ENCODE results near the gene RNF115.

RNF115 gene

DNA sequence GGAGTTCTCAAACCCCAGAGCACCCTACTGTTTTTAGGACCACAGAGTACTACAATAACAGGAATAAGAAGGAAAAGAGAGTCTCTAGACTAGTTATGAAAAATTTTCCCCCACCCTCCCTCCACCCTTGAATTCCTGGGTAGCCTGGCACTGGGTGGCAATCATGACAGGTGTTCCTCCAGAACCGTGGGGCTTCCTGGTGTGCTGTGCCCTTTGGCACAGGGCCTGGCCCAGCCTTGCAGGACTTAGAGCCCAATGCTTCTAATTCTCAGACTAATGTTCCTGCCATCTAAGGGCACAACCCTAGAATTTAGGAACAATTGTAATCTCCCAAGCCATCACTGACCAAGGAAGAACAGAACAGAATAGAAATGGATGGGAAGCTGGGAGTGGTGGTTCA, 106.1 kb downstream of the RNF115 start:
- H3K4me3 ChIP-seq (ENCODE audit: low read length, poor library complexity, severe bottlenecking) = no peak overlapping the region
- H3K9me3 ChIP-seq (ENCODE audit: insufficient read depth, low read depth, low read length) = no peaks in the 10 kb centered on the region
- H3K4me1 ChIP-seq (ENCODE audit: insufficient read depth, low read length, poor library complexity, severe bottlenecking) = no peaks in the 10 kb centered on the region
- H3F3A ChIP-seq (ENCODE audit: low read depth) = no peaks in the 10 kb centered on the region
- no peak for TF ChIP-seq EZH2phosphoT487 (IDR thresholded peaks at IDR 0.05; ENCODE audit: borderline replicate concordance)
- TF ChIP-seq, protein P1, sequence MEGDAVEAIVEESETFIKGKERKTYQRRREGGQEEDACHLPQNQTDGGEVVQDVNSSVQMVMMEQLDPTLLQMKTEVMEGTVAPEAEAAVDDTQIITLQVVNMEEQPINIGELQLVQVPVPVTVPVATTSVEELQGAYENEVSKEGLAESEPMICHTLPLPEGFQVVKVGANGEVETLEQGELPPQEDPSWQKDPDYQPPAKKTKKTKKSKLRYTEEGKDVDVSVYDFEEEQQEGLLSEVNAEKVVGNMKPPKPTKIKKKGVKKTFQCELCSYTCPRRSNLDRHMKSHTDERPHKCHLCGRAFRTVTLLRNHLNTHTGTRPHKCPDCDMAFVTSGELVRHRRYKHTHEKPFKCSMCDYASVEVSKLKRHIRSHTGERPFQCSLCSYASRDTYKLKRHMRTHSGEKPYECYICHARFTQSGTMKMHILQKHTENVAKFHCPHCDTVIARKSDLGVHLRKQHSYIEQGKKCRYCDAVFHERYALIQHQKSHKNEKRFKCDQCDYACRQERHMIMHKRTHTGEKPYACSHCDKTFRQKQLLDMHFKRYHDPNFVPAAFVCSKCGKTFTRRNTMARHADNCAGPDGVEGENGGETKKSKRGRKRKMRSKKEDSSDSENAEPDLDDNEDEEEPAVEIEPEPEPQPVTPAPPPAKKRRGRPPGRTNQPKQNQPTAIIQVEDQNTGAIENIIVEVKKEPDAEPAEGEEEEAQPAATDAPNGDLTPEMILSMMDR (conservative IDR thresholded peaks at IDR 0.05; ENCODE audit: low read length) = no peak
- no peaks in the 10 kb centered on the region for H3K79me2 ChIP-seq (ENCODE audit: insufficient read depth, low read length)
- H4K20me1 ChIP-seq (ENCODE audit: insufficient read depth, low read length, poor library complexity, severe bottlenecking) = no peaks in the 10 kb centered on the region
- H3K9me2 ChIP-seq (replicated peaks; ENCODE audit: low read depth, low read length) = no peaks in the 10 kb centered on the region
- no peak overlapping the region for H3K9ac ChIP-seq (ENCODE audit: low read depth, low read length, poor library complexity, severe bottlenecking)
- no peak overlapping the region for H3K4me2 ChIP-seq (ENCODE audit: low read depth, low read length, poor library complexity, severe bottlenecking)
- H2AFZ ChIP-seq (ENCODE audit: low read length) = no peak overlapping the region
- no peaks in the 10 kb centered on the region for H3K27me3 ChIP-seq (ENCODE audit: insufficient read depth, low read length, poor library complexity, severe bottlenecking)
- H3K36me3 ChIP-seq (ENCODE audit: insufficient read depth, low read length) = no peaks in the 10 kb centered on the region

DNA sequence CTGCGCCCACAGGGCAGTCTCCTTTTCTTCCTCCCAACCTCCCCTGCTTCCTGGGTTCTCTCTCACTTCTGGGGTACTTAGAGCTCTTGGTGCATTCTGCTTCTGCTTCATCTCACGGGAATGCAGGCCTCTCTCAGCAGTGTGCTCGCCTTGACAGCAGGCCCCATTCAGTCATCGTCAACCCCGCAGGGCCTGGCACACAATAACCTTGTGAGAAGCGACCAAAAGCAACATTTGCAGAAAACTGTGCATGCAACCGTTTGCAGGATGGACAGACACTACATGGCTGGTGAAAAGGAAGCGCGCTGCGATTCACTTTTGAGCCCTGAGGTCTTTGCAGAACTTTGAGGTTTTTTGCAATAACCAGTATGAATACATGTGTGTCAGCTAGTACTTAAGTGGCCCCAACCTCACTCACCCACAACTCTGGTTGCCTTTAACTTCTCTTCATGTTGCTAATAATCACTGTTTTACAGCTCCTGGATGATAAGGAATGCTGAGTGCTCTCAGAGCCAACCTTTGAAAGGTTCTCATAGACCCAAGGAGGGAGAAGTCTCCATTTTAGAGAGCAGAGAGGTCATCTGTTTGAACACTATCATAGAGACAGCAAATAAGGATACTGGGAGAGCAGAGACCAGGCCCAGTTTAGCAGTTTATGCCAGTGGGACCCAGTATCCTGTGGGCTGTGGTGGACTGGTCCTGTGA, 107.1 kb downstream of the RNF115 start:
- no peaks in the 10 kb centered on the region for H3K9me2 ChIP-seq (replicated peaks; ENCODE audit: low read depth, low read length)
- no peaks in the 10 kb centered on the region for H4K20me1 ChIP-seq (ENCODE audit: insufficient read depth, low read length, poor library complexity, severe bottlenecking)
- H3K4me3 ChIP-seq (ENCODE audit: low read length, poor library complexity, severe bottlenecking) = no peak overlapping the region
- H3K9me3 ChIP-seq (ENCODE audit: insufficient read depth, low read depth, low read length) = no peaks in the 10 kb centered on the region
- no peaks in the 10 kb centered on the region for H3K79me2 ChIP-seq (ENCODE audit: insufficient read depth, low read length)
- no peak overlapping the region for H3K4me2 ChIP-seq (ENCODE audit: low read depth, low read length, poor library complexity, severe bottlenecking)
- H3K9ac ChIP-seq (ENCODE audit: low read depth, low read length, poor library complexity, severe bottlenecking) = no peak overlapping the region
- H2AFZ ChIP-seq (ENCODE audit: low read length) = no peak overlapping the region
- no peak for TF ChIP-seq EZH2phosphoT487 (IDR thresholded peaks at IDR 0.05; ENCODE audit: borderline replicate concordance)
- TF ChIP-seq, protein P1 (conservative IDR thresholded peaks at IDR 0.05; ENCODE audit: low read length) = no peak
- H3K4me1 ChIP-seq (ENCODE audit: insufficient read depth, low read length, poor library complexity, severe bottlenecking) = no peaks in the 10 kb centered on the region
- no peaks in the 10 kb centered on the region for H3K27me3 ChIP-seq (ENCODE audit: insufficient read depth, low read length, poor library complexity, severe bottlenecking)
- no peaks in the 10 kb centered on the region for H3F3A ChIP-seq (ENCODE audit: low read depth)
- H3K36me3 ChIP-seq (ENCODE audit: insufficient read depth, low read length) = no peaks in the 10 kb centered on the region

GRCh38 chr1:145714524-145715111, 109.3 kb downstream of the RNF115 start:
- H3K4me3 ChIP-seq (ENCODE audit: low read length, poor library complexity, severe bottlenecking) = no peak overlapping the region
- H3K79me2 ChIP-seq (ENCODE audit: insufficient read depth, low read length) = no peaks in the 10 kb centered on the region
- no peak overlapping the region for H2AFZ ChIP-seq (ENCODE audit: low read length)
- no peak overlapping the region for H3K9ac ChIP-seq (ENCODE audit: low read depth, low read length, poor library complexity, severe bottlenecking)
- H3F3A ChIP-seq (ENCODE audit: low read depth) = no peaks in the 10 kb centered on the region
- no peaks in the 10 kb centered on the region for H3K9me3 ChIP-seq (ENCODE audit: insufficient read depth, low read depth, low read length)
- TF ChIP-seq, protein P1 (conservative IDR thresholded peaks at IDR 0.05; ENCODE audit: low read length) = no peak
- no peak for TF ChIP-seq EZH2phosphoT487 (IDR thresholded peaks at IDR 0.05; ENCODE audit: borderline replicate concordance)
- no peak overlapping the region for H3K4me2 ChIP-seq (ENCODE audit: low read depth, low read length, poor library complexity, severe bottlenecking)
- H3K27me3 ChIP-seq (ENCODE audit: insufficient read depth, low read length, poor library complexity, severe bottlenecking) = no peaks in the 10 kb centered on the region
- H3K36me3 ChIP-seq (ENCODE audit: insufficient read depth, low read length) = no peaks in the 10 kb centered on the region
- H3K4me1 ChIP-seq (ENCODE audit: insufficient read depth, low read length, poor library complexity, severe bottlenecking) = peaks cover 4% of the 10 kb centered on the region
- no peaks in the 10 kb centered on the region for H3K9me2 ChIP-seq (replicated peaks; ENCODE audit: low read depth, low read length)
- H4K20me1 ChIP-seq (ENCODE audit: insufficient read depth, low read length, poor library complexity, severe bottlenecking) = no peaks in the 10 kb centered on the region

All from Loucy (cell line).